HG03571 (cell line): ENCODE measurements around the gene ARID1A.
"Not testable (repeated sequence)": the region's sequence is repeated elsewhere in the genome, so short reads cannot be mapped to it uniquely, and the experiment has no call there.

Experiments
- ATAC-seq: cut with Tn5 transposase; IDR thresholded peaks from one replicate; pipeline ENCODE4 v1.9.1; 2021; ENCODE audit not compliant: unreplicated experiment

Gene ARID1A

GRCh38 chr1:26697978-26698849 is 2.4 kb downstream of the ARID1A start:
- ATAC-seq, result no peak

GRCh38 chr1:26700711-26701110 is 4.9 kb downstream of the ARID1A start:
- ATAC-seq, result no peak

GRCh38 chr1:26701266-26701994 is 5.6 kb downstream of the ARID1A start:
- ATAC-seq, result no peak

- ATAC-seq, result no peak
These were observed 6.3 kb downstream of the ARID1A start for GRCh38 chr1:26701995-26702679.

DNA sequence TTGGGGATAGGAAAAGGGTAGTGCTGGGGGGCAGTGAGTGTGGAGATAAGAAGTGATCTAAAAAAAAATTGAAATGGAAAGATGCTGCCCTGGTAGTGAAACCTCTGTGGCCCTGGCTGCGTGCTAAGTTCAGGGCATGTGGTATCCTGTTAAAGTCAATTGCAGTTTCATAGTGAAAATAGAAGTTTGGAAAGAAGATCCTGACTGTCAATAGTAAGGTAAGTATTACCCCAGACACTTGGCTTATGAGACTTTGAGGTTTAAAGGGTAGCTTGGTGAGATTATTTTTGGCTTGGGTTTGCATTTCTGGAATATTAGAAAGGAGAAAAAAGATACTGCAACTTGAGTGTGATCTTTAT is 6.8 kb downstream of the ARID1A start:
- no peak for ATAC-seq

DNA sequence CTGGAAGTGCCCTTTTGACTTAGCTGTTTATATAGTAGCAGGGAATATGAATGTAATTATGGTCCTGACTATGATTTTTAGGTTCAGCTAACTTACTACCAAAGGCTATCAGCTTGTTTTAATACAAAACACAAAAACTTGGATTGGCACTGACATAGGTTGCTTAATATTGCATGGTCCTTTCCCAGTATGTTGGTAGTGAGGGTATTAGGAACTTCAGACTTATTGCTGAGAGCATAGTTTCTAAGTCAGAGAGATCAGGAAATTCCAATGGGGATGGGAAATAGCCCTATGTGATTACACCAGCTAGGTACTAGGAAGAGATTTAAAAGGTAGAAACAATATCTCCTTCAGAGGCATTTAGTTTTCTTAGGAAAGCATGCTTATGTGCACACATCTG is 7.7 kb downstream of the ARID1A start:
- no peak for ATAC-seq

- ATAC-seq, result no peak
These were observed 8.8 kb downstream of the ARID1A start for GRCh38 chr1:26704629-26705028.

GRCh38 chr1:26705227-26705626 is 9.4 kb downstream of the ARID1A start:
- ATAC-seq, result not testable (repeated sequence)

GRCh38 chr1:26705788-26706311 is 10.0 kb downstream of the ARID1A start:
- no peak for ATAC-seq

DNA sequence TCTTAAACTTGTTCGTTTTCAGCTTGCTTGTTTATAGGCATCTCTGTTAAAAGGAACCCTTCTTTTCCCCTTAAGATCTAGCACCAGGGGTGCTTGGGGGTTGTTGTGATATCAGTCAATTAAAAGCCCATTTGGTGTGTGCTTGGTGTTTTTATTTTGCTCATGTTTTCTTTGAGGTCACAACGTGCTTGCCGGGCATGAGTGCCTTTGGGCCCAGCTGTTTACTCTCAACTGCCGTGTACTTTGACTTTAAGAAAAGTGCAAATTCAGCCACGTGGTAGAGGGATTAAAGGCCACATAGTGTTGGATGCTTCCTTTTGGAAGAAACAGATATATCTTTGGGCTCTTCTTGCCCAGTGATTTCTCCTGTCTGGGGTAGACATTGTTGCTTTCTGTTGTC is 10.5 kb downstream of the ARID1A start:
- no peak for ATAC-seq

DNA sequence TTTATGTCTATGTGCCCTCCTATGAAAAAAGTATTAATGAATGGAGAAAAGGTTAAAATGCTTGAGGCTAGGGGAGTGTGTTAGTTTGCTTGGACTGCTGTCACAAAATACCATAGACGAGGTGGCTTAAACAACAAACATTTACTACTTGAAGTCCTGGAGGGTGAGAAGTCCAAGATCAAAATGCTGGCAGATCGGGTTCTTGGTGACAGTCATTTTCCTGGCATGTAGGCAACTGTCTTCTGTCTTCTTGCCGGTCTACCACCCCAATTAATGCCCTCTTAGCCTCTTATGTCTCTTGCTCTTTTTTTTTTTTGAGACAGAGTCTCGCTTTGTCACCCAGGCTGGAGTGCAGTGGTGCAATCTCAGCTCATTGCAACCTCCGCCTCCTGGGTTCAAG is 15.0 kb downstream of the ARID1A start:
- no peak for ATAC-seq

DNA sequence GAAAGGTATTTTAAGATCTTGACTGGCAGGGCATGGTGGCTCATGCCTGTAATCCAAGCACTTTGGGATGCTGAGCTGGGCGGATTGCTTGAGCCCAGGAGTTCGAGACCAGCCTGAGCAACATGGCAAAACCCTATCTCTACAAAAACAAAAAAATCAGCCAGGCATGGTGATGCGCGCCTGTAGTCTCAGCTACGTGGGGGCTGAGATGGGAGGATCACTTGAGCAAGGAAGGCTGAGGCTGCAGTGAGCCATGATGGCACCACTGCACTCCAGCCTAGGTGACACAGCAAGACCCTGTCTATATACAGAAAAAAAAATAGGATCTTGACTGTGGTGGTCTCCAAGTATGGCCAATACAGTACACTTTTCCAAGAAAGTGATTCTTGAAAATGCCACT is 16.0 kb downstream of the ARID1A start:
- no peak for ATAC-seq

GRCh38 chr1:26717017-26717491 is 21.2 kb downstream of the ARID1A start:
- ATAC-seq, result no peak

- no peak for ATAC-seq
These were observed 23.4 kb downstream of the ARID1A start for GRCh38 chr1:26719205-26719604.

DNA sequence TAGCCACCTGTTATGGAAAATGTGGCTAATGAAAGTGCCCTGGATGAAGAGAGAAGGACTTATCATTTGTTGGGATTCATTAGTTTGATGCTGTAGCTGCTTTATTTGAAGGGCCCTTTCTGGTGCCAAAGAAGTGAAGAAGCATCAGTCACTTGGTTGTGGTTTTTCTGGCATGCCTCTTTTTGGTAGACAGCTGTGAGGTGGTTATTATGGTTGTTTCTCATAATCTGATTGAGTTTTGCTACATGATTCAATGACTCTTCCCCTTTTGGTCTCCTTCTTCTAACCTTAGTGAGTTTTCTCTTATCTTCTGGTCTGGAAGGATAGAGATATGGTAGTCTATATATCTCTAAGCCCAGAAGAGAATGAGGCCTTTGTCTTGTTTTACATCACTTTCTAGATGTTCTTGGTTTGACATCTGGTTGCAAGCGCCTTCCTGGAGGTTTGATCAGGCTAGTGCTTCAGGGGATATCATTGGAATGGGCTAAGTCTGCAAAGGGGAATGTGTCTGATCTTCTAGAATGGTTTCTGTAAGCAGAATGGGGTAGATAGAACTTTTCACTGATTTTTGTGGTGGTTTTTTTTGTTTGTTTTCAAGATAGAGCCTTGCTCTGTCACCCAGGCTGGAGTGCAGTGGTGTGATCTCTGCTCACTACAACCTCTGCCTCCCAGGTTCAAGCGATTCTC is 26.0 kb downstream of the ARID1A start:
- no peak for ATAC-seq

GRCh38 chr1:26723013-26723991 is 27.5 kb downstream of the ARID1A start:
- no peak for ATAC-seq

- ATAC-seq, result no peak
These were observed 28.3 kb downstream of the ARID1A start for GRCh38 chr1:26724118-26724517.

DNA sequence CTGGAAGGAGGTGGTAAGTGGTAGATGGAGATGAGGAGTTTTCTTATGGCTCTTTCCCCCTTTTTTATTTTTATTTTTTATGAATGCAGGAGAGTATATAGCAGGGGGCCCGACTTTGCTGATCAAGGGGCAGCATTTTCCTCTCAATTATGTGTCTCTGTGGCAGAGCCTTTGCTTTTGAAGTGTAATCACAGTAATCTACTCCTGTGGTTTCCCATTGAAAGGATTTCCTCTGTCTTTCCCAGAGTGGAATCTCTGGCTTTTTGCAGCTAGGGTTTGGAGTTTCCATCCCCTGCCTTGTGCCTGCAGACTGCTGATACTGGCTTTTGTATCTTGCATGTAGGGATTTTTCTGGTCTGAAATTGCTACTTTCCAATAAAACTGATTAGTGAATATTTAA is 29.1 kb downstream of the ARID1A start:
- ATAC-seq, result no peak

GRCh38 chr1:26725904-26726303 is 30.1 kb downstream of the ARID1A start:
- not testable (repeated sequence) for ATAC-seq

DNA sequence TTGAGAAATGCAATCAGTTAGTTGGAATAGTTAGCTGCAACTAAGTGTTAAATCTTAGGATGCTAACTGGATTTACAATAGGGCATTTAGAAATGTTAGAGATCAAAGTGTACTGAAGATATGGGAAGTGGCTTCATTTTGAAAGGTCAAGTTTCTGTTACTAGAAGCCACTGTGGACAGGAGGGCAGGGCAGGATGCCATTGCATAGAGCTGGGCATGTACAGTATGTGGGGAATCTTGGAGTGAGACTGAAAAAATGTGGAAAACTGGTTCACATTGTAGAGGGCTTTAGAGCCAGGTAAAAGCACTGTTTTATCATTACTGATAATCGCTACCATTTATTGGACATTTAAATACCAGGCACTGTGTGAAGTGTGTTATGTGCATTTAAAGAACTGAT is 31.0 kb downstream of the ARID1A start:
- ATAC-seq, result no peak
